HG02678 (cell line): ENCODE data around the gene REL.
"Not testable (repeated sequence)": the region's sequence is repeated elsewhere in the genome, so short reads cannot be mapped to it uniquely, and the experiment has no call there.

ENCODE experiments used
- ATAC-seq: cut with Tn5 transposase; IDR thresholded peaks from one replicate; pipeline ENCODE4 v1.9.1; 2021; ENCODE audit warnings: mild to moderate bottlenecking, moderate library complexity; ENCODE audit not compliant: unreplicated experiment

The REL gene

DNA sequence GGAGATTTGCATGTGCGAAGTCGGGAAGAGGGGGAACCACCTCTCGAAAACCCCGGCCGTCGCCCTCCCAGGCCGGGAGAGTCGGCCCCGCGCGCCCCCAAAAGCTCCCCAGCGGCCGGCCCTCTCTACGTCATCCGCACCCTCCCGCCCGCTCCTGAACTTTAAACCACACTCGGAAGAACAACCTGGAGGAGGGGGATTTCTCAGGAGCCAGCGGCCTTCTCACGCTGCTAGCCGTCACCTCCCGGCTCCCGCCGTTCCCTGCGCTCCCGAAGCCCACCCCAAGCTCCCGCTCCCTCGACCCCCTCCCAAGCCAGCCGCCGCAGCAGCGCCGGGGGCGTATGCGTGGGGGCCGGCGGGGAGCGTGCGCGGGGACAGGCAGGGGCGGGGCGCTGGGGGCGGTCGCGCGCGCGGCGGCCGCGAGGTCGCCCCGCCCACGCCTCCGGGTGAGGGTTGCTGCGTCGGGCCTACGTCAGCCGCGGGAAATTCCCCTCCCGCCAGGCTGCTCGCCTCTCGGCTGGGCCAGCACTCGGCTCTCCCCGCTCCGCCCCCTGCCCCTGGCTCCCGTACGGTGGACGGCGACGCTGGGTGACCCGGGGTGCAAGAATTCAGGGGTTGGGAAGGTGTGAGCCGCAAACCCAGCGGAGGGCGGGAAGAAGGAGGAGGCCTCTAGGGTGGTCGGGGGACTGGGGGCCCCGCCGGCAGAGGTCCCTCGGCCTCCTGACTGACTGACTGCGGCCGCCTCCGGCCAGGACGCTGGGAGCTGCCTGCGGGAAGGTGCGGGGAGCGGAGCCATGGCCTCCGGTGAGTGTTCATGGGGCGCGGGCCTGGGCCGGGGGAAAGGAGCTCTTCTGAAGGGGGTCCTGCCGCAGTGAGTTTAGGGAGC, at the start of gene REL:
TSS of gene REL (plus strand) at position 528 of the 886 bp plus-strand sequence. CDS start at position 795, 267 bp downstream.
- ATAC-seq = peak; percentile 79

DNA sequence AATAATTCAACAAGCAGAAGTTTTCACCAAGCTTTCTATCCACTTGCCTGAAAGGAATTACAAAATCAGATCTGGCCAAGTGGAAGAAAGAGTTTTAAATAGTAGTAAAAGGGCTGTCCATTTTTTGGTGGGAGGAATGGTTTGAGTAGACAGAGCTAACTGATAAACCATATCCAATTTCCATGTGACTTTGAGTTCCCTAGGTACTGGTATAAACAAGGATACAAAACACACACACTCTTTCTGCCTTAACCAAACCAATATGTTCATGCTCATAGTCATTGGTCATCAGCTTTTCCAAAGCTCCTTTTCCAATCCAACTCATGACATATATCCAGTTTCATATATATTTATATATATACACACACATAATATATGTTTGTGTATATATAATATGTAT, 49.5 kb upstream of the REL start:
- no peak for ATAC-seq

DNA sequence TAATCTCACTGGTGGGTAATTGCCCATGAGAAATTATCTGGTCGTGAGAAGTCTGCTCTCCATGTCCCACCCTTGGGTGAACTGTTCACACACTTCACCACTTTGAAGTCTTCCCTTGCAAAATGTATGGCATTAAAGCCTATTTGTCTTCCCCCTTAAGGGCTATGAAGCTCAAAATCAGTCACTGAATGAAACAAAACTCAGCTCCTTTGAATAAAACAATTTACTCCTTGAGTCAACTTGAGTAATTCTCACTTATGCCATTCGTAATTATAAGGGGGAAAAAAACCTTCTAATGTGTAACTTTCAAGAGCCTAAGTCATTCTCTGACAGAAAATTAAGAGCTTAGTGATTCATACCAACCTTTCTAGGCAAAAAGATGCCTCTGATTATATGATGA, 48.8 kb upstream of the REL start:
- no peak for ATAC-seq

GRCh38 chr2:60834270-60834717, 47.1 kb upstream of the REL start:
- peak; percentile 47 for ATAC-seq

GRCh38 chr2:60836491-60836890, 44.9 kb upstream of the REL start:
- ATAC-seq = no peak

GRCh38 chr2:60837123-60837522, 44.3 kb upstream of the REL start:
- ATAC-seq = no peak

GRCh38 chr2:60838481-60838880, 42.9 kb upstream of the REL start:
- ATAC-seq = no peak

GRCh38 chr2:60839126-60839813, 42.1 kb upstream of the REL start:
- ATAC-seq = peak; percentile 47

DNA sequence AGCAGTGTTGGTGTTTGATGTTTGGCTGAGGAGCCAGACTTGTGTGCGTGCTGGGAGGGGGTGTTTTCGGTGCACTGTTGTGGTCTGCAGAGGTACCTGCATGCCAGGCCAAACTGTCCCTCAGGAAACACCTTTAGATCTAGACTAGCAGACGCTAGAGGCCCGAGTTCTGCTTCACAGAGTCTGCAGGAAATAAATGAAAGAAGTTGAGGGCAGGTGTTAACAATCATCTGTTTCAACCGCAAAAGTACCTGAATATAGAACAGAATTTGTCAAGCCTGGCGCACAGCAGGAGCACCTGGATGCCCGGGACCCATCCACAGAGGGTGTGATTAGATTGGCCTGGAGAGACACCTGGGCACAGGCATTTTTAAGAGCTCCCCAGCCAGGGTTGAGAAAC, 40.5 kb upstream of the REL start:
- ATAC-seq = peak; percentile 60

DNA sequence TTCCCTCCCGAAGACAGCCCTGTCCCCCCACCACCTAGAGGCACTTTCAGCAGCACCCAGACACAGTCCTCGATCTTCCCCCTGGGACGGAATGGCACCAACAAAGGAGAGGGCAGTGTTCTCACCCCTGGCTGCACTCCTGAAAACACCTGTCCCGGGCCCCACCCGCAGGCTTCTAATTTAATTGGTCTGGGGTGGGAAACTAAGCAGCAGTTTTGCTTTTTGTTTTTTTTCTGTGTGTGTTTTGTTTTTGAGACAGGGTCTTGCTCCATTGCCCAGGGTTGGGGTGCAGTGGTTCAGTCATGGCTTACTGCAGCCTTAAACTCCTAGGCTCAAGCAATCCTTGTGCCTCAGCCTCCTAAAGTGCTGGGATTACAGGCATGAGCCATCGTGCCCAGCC, 38.4 kb upstream of the REL start:
- ATAC-seq = no peak

DNA sequence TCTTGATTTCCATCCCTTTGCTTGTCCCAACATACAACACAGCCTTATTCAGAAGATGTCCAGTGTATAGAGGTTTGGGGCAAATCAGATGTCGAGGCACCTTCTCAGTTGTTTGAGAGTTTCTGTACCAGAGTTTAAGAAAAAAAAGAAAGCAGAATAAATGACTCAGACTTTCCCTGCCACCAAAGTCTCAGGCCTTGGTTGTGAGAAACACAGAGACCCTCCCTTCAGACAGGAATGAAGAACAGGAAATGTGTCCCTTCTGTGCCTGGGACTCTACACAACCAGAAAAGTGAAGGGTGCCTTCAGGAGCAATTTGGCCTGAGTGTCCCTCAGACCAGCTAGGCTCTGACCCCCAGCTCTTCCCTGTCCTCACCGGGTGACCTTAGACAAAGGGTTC, 37.3 kb upstream of the REL start:
- no peak for ATAC-seq

- ATAC-seq = no peak
Observed at GRCh38 chr2:60847854-60848253, 33.5 kb upstream of the REL start.

- no peak for ATAC-seq
Observed at GRCh38 chr2:60849187-60849586, 32.2 kb upstream of the REL start.

- ATAC-seq = no peak
Observed at GRCh38 chr2:60852282-60852860, 29.0 kb upstream of the REL start.

DNA sequence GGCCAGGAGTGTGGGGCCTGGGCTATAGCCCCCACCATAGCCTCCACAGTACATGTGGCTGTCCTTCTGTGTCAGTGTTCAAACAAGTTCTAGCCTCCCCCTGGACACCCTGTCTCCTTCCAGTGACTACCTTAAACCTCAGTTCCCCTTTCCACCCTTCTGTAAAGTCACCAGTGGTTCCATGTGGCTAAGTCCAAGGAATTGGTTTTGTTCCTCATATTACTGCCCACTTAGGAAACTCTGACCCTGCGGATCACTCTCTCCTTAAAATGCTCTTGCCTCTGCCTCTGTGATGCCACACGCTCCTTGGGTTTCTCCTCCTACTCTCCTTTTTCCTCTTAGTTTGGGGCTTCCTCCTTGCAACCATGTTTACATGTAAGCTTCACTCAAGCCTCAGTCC, 27.8 kb upstream of the REL start:
- no peak for ATAC-seq

DNA sequence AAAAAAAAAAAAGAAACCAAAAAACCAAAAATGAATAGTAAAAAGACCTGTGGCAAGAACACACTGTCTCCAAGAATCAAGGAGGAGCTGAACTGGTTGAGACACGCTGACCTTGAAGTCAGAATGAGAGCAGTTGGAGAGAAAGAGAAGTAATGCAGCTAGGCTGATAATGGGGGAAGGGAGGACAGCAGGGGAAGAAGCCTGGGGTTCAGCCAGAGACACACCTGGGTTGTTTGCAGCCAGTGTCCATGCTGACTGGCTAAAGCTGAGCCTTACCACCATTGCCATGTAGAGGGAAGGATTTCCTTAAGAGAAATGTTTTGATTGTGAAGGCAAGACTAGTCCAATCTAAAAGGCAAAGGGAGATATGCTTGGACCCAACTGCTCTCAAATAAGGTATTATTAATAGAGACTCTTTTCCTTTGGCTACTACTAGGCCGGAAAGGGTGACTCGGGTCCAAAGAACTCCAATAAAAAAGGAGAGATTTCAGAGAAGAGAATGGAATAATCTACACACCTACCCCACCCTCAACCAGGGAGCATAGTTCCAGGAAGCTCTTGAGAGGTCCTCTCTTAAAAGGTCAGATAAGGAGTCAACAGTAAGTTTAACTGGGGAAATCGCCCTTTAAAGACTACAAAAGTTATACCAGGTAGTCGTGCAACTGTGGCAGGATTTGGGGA, 25.2 kb upstream of the REL start:
- ATAC-seq = no peak

DNA sequence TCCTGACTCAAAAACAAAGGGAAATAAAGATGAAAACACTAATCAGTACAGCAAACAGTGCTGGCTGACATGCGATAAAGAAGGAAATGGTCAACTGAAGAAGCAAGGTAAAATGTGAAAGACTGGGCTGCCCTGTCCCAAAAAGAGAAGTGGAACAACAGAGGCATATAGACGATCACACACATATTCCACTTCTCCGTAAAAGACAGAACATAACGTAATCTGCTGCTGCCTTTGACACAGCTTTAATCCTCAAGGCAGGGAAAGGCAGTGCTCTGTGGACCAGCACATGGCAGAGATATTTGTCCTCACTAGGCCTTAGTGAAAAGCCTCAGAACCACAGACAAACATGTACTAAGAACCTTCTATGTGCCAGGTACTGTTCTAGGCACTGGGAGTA, 24.3 kb upstream of the REL start:
- no peak for ATAC-seq

GRCh38 chr2:60858897-60859311, 22.5 kb upstream of the REL start:
- ATAC-seq = no peak

DNA sequence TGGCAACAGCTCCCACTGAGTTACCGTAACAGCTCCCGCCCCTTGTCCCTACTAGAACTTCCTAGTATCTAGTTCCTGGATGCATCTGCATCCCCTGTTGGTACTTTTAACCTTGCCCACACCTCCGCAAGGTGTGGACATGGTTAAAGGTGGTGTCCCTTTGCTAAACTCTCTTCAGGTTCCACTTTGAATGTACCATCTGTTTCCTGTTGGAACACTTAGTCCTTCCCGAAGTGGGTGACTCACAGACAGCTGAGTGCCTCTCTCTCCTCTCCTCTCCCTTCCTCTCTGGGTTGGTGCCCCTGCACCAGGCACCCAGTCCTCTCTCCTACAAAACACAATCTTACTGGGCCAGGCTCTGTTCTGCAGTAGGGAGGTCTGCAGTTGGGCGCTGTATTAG, 19.6 kb upstream of the REL start:
- no peak for ATAC-seq

DNA sequence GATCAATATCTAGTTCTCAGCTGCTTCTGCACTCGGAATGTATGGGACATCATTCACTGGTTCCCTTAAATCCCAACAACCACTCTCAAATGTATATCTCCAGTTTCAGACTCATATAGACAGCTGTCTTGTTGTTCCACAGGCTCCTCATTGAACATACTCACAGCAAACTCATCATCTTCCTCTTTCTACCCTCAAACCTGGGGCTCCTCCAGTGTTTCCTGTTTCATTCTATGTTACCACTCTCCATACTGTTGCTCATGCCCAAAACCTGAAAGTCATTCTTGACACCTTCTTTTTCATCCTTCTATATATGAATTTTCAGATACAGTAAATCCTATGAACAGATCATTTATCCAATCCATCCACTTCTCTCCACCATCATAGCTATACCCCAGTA, 18.7 kb upstream of the REL start:
- ATAC-seq = no peak

- ATAC-seq = not testable (repeated sequence)
Observed at GRCh38 chr2:60865361-60865760, 16.0 kb upstream of the REL start.
